Stimulated activated CD4-positive, alpha-beta T cell treated with anti-CD3 and anti-CD28 coated beads, Interleukin-1b, Interleukin-23, amount 100 ng/mL, for 4 hours (primary cell): ENCODE data around the gene SLC29A3.
A peak's percentile ranks its signal among the peaks of the same experiment; 100 is the strongest.

Experiments used
- DNase-seq, 2 donors: peaks; one replicate each; pipeline ENCODE4 v3.0.0-alpha.2; 2020; ENCODE audit warnings: low read depth in 2 of 2

SLC29A3 gene

GRCh38 chr10:71370031-71370430 is 51.0 kb downstream of the SLC29A3 start:
- no peak for DNase-seq

DNA sequence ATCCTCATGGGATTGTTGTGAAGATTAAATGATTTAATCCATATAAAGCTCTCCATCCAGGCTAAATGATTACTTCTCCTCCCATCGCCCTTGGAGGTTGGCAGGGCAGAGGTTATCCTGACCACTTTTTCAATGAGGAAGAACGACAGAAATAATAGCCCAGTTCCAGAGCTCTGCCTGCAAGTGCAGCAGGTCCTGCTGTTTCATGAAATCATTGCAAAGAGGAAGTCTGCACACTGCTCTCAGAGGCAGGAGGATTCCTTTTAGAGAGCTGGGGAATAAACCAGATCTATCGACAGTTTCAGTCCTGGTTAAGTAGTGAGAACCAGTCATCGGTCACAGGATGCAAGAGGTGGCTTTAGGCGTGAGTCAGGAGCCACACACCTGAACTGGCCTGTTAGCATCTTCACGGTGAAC is 52.7 kb downstream of the SLC29A3 start:
- DNase-seq = no peak

DNA sequence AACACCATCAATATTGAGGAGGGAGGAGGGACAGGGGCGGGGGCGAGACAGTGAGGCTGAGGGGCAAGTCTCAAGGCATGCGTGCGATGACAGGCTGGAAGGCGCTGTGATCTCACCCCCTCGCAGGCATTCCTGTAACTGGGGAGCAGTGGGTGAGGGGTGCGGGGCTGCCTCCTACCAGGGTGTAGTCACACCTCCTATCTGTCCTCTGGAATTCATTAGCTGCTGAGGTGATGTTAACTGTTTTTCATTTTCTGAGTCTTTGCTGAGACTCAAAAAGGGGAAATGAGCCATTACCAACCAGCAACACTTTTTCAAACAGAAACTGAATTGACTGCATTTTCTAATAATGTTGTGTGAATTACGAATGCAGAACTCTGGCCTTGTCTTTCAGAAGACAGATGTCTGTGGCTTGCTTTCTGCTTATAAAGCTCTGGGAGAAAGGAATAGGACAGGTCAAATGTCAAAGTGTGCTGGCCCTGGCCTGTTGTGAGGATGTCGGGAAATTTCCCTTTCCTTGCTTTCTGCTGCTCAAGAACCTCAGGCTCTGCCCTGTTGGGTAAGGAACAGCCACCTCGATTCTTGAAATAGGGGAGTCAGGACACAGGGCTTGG is 53.9 kb downstream of the SLC29A3 start:
- DNase-seq = no peak

DNA sequence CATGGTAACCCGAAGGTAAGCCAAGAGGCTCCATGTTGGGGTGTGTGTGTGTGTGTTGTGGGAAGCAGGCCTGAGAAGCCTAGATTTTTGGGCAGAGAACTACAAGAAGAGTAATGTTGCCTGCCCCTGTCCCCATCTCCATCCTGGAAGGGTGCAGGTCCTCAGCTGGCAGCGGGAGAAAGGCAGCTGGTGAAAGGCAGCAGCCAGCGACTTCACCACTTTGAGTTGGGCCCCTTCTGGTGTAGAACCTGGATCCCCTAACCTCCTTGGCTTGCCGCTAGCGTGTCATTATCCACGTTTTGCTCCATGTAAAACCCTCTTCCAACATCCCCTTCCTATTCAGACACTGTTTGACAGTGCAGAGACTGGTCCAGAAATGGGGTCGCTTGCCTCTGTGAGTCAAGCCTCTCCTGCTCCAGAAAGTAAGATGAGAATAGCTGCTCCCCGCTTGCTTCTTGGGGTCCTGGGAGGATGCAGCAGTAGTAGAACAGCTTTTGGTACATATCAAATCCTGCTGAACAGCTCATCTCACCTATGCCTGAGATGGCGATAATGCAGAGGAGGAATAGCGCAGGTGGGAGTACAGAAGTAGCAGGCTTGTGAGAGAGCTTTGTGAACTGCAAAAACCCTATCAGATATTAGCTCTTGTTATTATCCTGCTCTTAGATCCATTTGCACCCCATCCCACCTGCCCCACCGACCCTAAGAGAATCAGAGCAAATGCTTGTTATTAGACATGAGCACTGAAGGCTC is 55.6 kb downstream of the SLC29A3 start:
- no peak for DNase-seq

GRCh38 chr10:71375952-71376351 is 56.9 kb downstream of the SLC29A3 start:
- no peak for DNase-seq

- no peak for DNase-seq
Measured at GRCh38 chr10:71378336-71379117, 59.5 kb downstream of the SLC29A3 start.

GRCh38 chr10:71379118-71379766 is 60.2 kb downstream of the SLC29A3 start:
- no peak for DNase-seq

GRCh38 chr10:71380841-71381240 is 61.8 kb downstream of the SLC29A3 start:
- no peak for DNase-seq

DNA sequence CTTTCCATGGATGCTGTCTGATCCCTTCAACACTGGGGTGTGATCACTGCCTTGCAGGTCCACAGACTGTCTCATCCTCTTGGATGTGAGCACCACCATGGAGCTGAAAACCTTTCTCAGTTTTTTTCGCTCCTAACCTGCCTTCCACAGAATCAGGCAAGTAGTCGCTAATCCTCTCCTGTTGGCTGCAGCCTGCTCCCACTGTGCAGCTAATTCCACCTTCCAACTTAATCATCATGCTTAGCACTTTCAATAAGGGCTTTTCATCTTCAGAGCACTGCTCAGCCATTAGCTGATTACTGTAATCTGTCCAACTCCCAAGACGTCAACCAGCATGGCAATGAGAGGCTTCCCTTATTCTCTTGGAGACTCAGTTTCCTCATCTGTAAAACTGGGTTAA is 62.6 kb downstream of the SLC29A3 start:
- no peak for DNase-seq

DNA sequence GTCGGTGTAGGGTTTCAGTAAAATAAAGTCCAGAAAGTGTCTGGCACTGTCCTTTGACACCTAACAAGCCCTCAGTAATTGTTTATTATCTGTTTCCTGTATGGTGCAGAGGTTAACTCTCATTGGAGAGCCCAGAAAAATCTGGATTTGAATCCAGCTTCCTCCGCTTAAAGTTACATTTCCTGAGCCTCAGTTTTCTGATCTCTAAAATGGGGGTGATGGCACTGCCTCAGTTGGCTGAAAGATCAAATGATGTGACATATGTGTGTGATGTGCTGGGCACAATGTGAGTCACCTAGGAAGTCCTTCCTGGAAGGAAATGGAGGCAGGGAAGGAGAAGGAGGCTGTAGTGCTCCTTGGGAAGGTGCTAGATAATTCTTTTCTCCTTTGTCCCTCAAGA is 63.0 kb downstream of the SLC29A3 start:
- no peak for DNase-seq

- DNase-seq = no peak
Measured at GRCh38 chr10:71382757-71383156, 63.7 kb downstream of the SLC29A3 start.

DNA sequence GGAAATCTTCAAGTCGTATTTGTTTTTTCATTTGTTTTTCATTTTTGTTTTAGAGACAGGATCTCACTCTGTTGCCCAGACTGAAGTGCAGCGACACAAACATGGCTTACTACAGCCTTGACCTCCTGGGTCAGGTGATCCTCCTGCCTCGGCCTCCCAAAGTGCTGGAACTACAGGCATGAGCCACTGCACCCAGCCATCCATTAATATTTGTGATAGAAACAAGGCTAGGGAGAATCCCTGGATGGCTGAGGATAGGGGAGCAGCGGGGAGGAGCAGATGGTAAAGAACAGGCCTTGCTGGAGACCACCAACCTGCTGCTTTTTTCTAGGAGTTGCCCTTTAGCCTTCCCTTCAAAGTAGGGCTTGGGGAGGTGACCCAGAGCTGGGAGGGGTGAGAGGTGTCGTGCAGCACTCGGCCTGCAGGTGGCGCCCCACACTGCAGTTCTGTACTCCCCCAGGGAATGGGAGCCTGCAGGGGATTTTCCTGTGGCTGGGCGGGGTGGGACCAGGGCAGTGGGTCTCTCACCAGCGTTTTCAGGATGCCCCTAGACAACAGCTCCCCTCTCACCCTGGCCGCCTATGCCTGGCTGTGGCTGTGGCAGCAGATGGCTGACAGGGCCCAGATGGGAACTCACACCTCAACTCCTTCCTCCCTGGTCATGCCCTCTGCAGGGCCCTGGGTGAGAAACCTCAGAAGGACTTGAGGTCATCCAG is 65.1 kb downstream of the SLC29A3 start:
- DNase-seq = peak; percentile 67 to 72

DNA sequence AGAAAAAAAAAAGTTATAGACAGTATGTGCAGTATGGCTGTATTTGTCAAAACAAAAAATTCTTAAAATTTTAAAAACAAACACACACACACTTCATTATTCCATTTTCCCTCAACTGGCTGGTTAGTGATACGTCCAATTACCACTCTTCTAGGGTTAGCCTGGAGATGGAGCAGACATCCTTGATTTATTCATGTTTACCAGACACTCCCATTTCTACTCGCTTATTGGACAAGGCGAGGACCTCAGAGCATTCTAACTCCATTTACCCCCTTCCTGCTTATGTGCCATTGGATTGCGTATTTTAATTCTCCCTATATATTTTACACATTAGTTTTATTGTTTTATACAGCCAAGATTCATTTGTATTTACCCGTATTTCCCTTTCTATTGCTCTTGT is 69.1 kb downstream of the SLC29A3 start:
- DNase-seq = no peak

- no peak for DNase-seq
Measured at GRCh38 chr10:71388583-71389310, 69.7 kb downstream of the SLC29A3 start.

- no peak for DNase-seq
Measured at GRCh38 chr10:71389768-71390460, 70.9 kb downstream of the SLC29A3 start.

- no peak for DNase-seq
Measured at GRCh38 chr10:71390461-71390835, 71.4 kb downstream of the SLC29A3 start.

- DNase-seq = no peak
Measured at GRCh38 chr10:71390921-71391690, 72.0 kb downstream of the SLC29A3 start.

DNA sequence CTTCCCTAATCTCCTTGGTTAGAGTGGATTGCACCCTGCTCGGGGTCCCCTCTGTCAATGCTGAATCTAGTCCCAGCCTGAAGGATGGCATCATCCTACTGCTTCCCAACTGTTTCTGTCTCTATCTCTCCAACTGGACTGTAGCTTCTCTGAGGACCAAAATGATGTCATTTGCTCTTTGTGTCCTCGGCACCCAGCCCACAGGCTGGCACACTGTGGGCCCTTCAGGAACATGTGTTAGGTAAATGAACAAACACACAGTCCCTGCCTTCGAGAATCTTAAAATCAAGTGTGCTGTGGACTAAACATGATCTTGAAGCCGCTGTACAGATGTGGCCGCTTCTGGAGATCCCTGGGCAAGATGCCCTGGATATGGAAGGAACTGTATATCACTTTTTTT is 72.6 kb downstream of the SLC29A3 start:
- no peak for DNase-seq

DNA sequence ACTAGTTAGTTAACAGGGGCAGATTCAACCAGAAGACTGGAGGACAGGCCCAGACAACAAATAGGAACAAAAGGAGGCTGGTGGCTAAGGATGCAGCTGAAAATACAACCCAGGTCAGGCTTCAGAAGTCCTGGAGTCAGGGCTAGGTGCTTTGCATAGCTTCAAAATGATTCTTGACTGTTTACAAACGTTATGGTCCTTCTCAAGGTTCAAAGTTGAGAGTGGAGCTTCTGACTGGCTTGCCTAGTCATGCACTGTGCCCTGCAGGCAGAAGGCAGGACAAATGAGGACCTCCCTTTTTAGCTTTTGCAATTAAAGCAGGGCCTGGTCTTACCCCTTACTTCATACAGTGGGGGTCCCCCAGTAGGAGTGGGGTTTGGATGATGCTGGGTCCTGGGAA is 73.2 kb downstream of the SLC29A3 start:
- no peak for DNase-seq
